ENCODE measurements around the gene C2CD3. TPM values are rescaled to one million over a fixed set of nuclear protein-coding genes. Genes with fewer than 3 reads are reported as not detected.

C2CD3 gene
- total and polyA plus RNA-seq, 2 donors (not counting 1 experiment from before 2014, with no cell fraction given), result 5.8 to 8.3 TPM

DNA sequence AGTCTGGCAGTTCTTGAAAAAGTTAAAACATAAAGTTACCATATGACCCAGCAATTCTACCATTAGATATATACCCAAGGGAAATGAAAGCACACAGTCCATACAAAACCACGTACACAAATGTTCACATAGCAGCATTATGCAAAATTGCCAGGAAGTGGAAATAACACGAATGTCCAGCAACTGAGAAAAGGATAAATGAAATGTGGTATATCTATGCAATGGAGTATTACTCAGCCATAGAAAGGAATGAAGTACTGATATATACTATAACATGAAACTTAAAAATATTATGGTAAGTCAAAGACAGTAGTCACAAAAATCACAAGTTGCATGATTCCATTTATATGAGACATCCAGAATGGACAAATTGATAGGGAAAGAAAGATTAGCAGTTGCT lies 57.9 kb downstream of the C2CD3 start:
- Histone ChIP-seq H3K4me2 (ENCODE audit: extremely low read depth, insufficient read depth, low read length) (no peak overlapping the region), H3K9ac (ENCODE audit: insufficient read depth, low read length) (no peak overlapping the region), H4K20me1 (ENCODE audit: control insufficient read depth, extremely low read depth, insufficient read depth, low read length) (no peaks in the 10 kb centered on the region), H3K4me3 (replicated peaks in 1 of 4; ENCODE audit: control extremely low read depth in 1 of 4, insufficient read depth in 1 of 4, low read depth in 3 of 4, low read length in 4 of 4) (no peak overlapping the region), H2AFZ (ENCODE audit: low read length) (no peak overlapping the region), H3K27ac (ENCODE audit: insufficient read depth, low read length) (no peak overlapping the region), H3K36me3 (ENCODE audit: control insufficient read depth, insufficient read depth, low read length) (peaks cover 1% of the 10 kb centered on the region), H3K9me3 (ENCODE audit: control insufficient read depth, insufficient read depth, low read depth, low read length) (no peaks in the 10 kb centered on the region), H3K27me3 (ENCODE audit: control insufficient read depth, insufficient read depth, low read length) (no peaks in the 10 kb centered on the region), H3K4me1 (ENCODE audit: control insufficient read depth, extremely low read depth, insufficient read depth, low read length) (no peaks in the 10 kb centered on the region), H3K79me2 (ENCODE audit: control insufficient read depth, insufficient read depth, low read length) (no peaks in the 10 kb centered on the region)
- TF ChIP-seq CTCF (conservative IDR thresholded peaks at IDR 0.05 in 1 of 2, IDR thresholded peaks at IDR 0.05 in 1 of 2; ENCODE audit: low read depth in 1 of 2, low read length in 2 of 2) (no peak), EZH2 (IDR thresholded peaks at IDR 0.05; ENCODE audit: low read length, missing control alignments) (no peak)
- DNase-seq (ENCODE audit: low read depth in 2 of 2), result no peak

DNA sequence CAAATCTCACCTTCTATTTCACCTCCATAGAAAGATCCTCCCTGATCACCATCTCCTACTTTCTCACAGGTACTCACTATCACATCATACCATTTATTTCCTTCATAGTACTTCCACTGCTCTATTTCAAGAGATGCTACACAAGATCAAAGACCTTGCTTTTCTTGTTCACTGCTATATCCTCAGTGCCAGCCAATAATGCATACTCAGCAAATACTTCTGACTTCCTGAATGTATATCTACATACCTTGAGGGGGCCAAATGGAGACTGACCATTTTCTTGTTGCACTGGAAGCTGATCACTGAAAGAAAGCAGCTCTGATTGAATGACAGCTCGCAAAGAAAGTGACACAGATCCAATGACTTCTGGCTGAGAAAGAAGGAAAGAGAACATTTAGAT lies 64.7 kb downstream of the C2CD3 start:
- Histone ChIP-seq H3K27ac (ENCODE audit: insufficient read depth, low read length) (no peak overlapping the region), H3K9ac (ENCODE audit: insufficient read depth, low read length) (no peak overlapping the region), H3K79me2 (ENCODE audit: control insufficient read depth, insufficient read depth, low read length) (no peaks in the 10 kb centered on the region), H3K4me1 (ENCODE audit: control insufficient read depth, extremely low read depth, insufficient read depth, low read length) (no peaks in the 10 kb centered on the region), H3K36me3 (ENCODE audit: control insufficient read depth, insufficient read depth, low read length) (peaks cover 1% of the 10 kb centered on the region), H3K9me3 (ENCODE audit: control insufficient read depth, insufficient read depth, low read depth, low read length) (no peaks in the 10 kb centered on the region), H4K20me1 (ENCODE audit: control insufficient read depth, extremely low read depth, insufficient read depth, low read length) (no peaks in the 10 kb centered on the region), H2AFZ (ENCODE audit: low read length) (no peak overlapping the region), H3K27me3 (ENCODE audit: control insufficient read depth, insufficient read depth, low read length) (no peaks in the 10 kb centered on the region), H3K4me2 (ENCODE audit: extremely low read depth, insufficient read depth, low read length) (no peak overlapping the region), H3K4me3 (replicated peaks in 1 of 4; ENCODE audit: control extremely low read depth in 1 of 4, insufficient read depth in 1 of 4, low read depth in 3 of 4, low read length in 4 of 4) (no peak overlapping the region)
- TF ChIP-seq EZH2 (IDR thresholded peaks at IDR 0.05; ENCODE audit: low read length, missing control alignments), result no peak
- TF ChIP-seq CTCF (conservative IDR thresholded peaks at IDR 0.05 in 1 of 2, IDR thresholded peaks at IDR 0.05 in 1 of 2; ENCODE audit: low read depth in 1 of 2, low read length in 2 of 2), result no peak
- DNase-seq (ENCODE audit: low read depth in 2 of 2), result no peak

DNA sequence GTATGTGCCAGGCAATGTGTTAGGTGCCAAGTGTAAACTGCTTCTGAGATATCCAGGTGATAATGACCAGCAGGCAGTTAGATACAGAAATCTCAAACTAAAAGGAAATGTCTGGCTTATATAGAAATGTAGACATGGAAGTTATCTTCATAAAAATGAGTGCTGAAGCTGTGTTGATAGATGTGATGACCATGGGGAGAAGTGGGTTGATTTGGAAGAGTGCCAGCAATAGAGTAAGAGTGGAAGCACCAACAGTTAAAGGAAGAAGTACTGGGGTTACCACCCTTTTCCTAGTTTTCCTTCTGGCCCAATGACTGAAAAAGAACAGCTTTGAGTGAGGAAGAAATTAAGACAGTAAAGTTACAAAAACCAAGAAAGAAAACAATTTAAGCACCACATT lies 68.5 kb downstream of the C2CD3 start:
- H2AFZ ChIP-seq (ENCODE audit: low read length), result no peak overlapping the region
- H4K20me1 ChIP-seq (ENCODE audit: control insufficient read depth, extremely low read depth, insufficient read depth, low read length), result no peaks in the 10 kb centered on the region
- peaks cover 1% of the 10 kb centered on the region for H3K36me3 ChIP-seq (ENCODE audit: control insufficient read depth, insufficient read depth, low read length)

More for the DNA sequence above, 68.5 kb downstream of the C2CD3 start:
- Histone ChIP-seq H3K9ac (ENCODE audit: insufficient read depth, low read length) (no peak overlapping the region), H3K27me3 (ENCODE audit: control insufficient read depth, insufficient read depth, low read length) (no peaks in the 10 kb centered on the region), H3K4me2 (ENCODE audit: extremely low read depth, insufficient read depth, low read length) (no peak overlapping the region), H3K27ac (ENCODE audit: insufficient read depth, low read length) (no peak overlapping the region), H3K4me1 (ENCODE audit: control insufficient read depth, extremely low read depth, insufficient read depth, low read length) (no peaks in the 10 kb centered on the region), H3K4me3 (replicated peaks in 1 of 4; ENCODE audit: control extremely low read depth in 1 of 4, insufficient read depth in 1 of 4, low read depth in 3 of 4, low read length in 4 of 4) (no peak overlapping the region), H3K9me3 (ENCODE audit: control insufficient read depth, insufficient read depth, low read depth, low read length) (no peaks in the 10 kb centered on the region), H3K79me2 (ENCODE audit: control insufficient read depth, insufficient read depth, low read length) (no peaks in the 10 kb centered on the region)
- DNase-seq (ENCODE audit: low read depth in 2 of 2), result no peak
- TF ChIP-seq CTCF (conservative IDR thresholded peaks at IDR 0.05 in 1 of 2, IDR thresholded peaks at IDR 0.05 in 1 of 2; ENCODE audit: low read depth in 1 of 2, low read length in 2 of 2) (no peak), EZH2 (IDR thresholded peaks at IDR 0.05; ENCODE audit: low read length, missing control alignments) (no peak)
